ENCODE data around the gene G6PC1. TPM values are rescaled to one million over a fixed set of nuclear protein-coding genes. Genes with fewer than 3 reads are reported as not detected.

G6PC1 gene
- total RNA-seq, 4 donors from 2014 or later: 0.06 TPM; not detected in 3

DNA sequence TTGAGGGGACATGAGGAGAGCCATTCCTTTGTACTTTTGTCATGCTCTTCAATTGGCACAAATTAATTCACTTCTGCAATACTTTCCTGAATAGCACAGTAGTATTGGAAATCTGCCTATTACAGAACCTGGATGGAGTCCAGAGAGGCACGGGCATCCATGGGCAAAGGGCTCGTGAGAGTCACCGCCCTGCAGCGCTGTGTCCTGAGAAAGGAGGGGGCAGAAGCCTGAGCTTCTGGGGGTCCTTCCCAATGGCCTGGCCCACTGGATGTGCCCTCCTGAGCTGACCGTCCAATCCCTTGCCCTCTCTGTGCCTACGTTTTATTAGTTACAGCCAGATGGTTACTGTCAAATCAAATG is 3.5 kb downstream of the G6PC1 start:
- Histone ChIP-seq H3K4me1 (no peaks in the 10 kb centered on the region), H3K27me3 (no peaks in the 10 kb centered on the region), H3K9me3 (no peaks in the 10 kb centered on the region), H3K27ac (replicated peaks in 1 of 4) (no peak overlapping the region), H3K4me3 (no peak overlapping the region), H3K36me3 (no peaks in the 10 kb centered on the region)
- TF ChIP-seq POLR2A (IDR thresholded peaks at IDR 0.05; ENCODE audit: low read depth) (no peak), EP300 (IDR thresholded peaks at IDR 0.05) (no peak), POLR2AphosphoS5 (IDR thresholded peaks at IDR 0.05) (no peak)
- TF ChIP-seq, protein P1, sequence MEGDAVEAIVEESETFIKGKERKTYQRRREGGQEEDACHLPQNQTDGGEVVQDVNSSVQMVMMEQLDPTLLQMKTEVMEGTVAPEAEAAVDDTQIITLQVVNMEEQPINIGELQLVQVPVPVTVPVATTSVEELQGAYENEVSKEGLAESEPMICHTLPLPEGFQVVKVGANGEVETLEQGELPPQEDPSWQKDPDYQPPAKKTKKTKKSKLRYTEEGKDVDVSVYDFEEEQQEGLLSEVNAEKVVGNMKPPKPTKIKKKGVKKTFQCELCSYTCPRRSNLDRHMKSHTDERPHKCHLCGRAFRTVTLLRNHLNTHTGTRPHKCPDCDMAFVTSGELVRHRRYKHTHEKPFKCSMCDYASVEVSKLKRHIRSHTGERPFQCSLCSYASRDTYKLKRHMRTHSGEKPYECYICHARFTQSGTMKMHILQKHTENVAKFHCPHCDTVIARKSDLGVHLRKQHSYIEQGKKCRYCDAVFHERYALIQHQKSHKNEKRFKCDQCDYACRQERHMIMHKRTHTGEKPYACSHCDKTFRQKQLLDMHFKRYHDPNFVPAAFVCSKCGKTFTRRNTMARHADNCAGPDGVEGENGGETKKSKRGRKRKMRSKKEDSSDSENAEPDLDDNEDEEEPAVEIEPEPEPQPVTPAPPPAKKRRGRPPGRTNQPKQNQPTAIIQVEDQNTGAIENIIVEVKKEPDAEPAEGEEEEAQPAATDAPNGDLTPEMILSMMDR (IDR thresholded peaks at IDR 0.05): no peak
- WGBS: 80% methylated on average over 6 of the region's 6 CpGs
- intact Hi-C loops (cut with DNase I): no loop called here
- no peak for DNase-seq (ENCODE audit: extremely low spot score)

DNA sequence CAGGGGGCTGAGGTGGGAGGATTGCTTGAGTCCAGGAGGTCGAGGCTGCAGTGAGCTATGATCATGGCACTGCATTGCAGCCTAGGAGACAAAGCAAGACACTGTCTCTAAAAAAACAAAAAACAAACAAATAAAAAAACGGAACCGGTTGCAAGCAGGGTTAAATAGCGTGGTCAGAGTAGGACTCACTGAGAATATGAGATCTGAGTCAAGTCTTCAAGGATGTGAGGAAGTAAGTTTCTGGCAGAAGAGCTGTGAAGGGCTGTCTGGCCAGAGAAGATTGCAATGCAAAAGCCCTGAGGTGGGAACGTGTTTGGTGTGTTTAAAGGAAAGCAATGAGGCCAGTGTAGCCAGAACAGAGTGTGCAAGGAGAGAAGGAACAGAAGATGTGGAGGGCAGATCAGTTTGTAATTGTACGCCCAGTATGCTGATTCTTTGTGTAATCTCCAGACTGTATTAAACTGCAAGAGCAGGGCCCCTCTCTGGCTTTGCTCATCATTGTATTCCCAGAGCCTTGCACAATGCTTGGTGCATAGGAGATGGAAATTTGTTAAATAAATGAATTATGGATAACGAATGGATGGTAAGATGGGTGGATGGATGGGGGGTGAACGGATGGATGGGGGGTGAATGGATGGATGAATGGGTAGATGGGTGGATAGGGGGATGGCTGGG is 6.3 kb downstream of the G6PC1 start:
- intact Hi-C loops (cut with DNase I): no loop called here
- 81% methylated on average over 8 of the region's 8 CpGs for WGBS

DNA sequence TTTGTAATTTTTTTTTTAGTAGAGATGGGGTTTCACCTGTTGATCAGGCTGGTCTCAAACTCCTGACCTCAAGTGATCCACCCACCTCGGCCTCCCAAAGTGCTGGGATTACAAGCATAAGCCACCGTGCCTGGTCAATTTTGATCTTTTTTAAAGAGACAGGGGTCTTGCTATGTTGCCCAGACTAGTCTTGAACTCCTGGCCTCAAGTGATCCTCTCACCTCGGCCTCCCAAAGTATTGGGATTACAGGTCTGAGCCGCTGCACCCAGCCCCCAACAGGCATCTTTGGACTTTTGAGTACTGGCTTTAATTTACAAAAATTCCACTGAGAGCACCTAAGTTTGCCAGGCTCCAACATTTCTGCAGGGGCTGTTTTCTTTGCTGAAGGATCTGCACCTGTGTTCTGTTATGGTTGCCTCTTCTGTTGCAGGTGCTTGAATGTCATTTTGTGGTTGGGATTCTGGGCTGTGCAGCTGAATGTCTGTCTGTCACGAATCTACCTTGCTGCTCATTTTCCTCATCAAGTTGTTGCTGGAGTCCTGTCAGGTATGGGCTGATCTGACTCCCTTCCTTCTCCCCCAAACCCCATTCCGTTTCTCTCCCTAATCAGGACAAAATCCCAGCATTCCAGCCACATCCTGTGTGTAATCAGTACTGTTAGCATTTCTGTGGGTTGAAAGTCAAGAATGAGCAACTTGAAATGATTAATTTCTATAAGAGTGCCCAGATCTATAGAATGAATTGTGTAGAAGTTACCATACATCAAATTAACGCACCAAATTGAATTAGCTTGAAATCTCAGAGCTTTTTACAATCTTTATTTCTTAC is 8.5 kb downstream of the G6PC1 start:
- H3K27me3 ChIP-seq: no peaks in the 10 kb centered on the region
- H3K27ac ChIP-seq (replicated peaks in 1 of 4): no peak overlapping the region
- no peak for DNase-seq (ENCODE audit: extremely low spot score)
- H3K36me3 ChIP-seq: no peaks in the 10 kb centered on the region
- H3K4me1 ChIP-seq: no peaks in the 10 kb centered on the region
- H3K9me3 ChIP-seq: no peaks in the 10 kb centered on the region
- WGBS: 82% methylated on average over 7 of the region's 7 CpGs
- intact Hi-C loops (cut with DNase I): no loop called here
- TF ChIP-seq POLR2AphosphoS5 (IDR thresholded peaks at IDR 0.05): no peak
- TF ChIP-seq, protein P1 (IDR thresholded peaks at IDR 0.05): no peak
- no peak for TF ChIP-seq EP300 (IDR thresholded peaks at IDR 0.05)
- TF ChIP-seq POLR2A (IDR thresholded peaks at IDR 0.05; ENCODE audit: low read depth): no peak
- H3K4me3 ChIP-seq: no peak overlapping the region

More for the DNA sequence above, 6.3 kb downstream of the G6PC1 start:
- no peak overlapping the region for H3K4me3 ChIP-seq
- H3K36me3 ChIP-seq: no peaks in the 10 kb centered on the region
- no peaks in the 10 kb centered on the region for H3K27me3 ChIP-seq
- no peaks in the 10 kb centered on the region for H3K4me1 ChIP-seq
- TF ChIP-seq, protein P1 (IDR thresholded peaks at IDR 0.05): no peak
- TF ChIP-seq POLR2A (IDR thresholded peaks at IDR 0.05; ENCODE audit: low read depth) (no peak), EP300 (IDR thresholded peaks at IDR 0.05) (no peak), POLR2AphosphoS5 (IDR thresholded peaks at IDR 0.05) (no peak)
- DNase-seq (ENCODE audit: extremely low spot score): no peak
- no peak overlapping the region for H3K27ac ChIP-seq (replicated peaks in 1 of 4)
- H3K9me3 ChIP-seq: no peaks in the 10 kb centered on the region

DNA sequence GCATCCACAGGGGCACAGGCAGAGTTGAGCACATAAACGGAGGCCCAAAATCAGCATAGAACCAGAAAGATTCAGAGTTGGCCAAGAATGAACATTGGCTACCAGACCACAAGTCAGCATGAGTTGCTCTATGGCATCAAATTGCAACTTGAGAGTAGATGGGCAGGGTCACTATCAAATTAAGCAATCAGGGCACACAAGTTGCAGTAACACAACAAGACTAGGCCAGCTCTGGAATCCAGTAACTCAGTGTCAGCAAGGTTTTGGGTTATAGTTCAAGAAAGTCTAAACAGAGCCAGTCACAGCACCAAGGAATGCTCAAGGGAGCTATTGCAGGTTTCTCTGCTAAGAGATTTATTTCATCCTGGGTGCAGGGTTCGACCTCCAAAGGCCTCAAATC is 12.9 kb downstream of the G6PC1 start:
- H3K4me3 ChIP-seq: no peak overlapping the region
- H3K4me1 ChIP-seq: peaks cover 0 to 4% (median 2%) of the 10 kb centered on the region in 4 donors
- intact Hi-C loops (cut with DNase I): no loop called here
- TF ChIP-seq EP300 (IDR thresholded peaks at IDR 0.05) (no peak), POLR2A (IDR thresholded peaks at IDR 0.05; ENCODE audit: low read depth) (no peak), POLR2AphosphoS5 (IDR thresholded peaks at IDR 0.05) (no peak)
- TF ChIP-seq, protein P1 (IDR thresholded peaks at IDR 0.05): no peak
- 84% methylated on average over 2 of the region's 2 CpGs for WGBS
- H3K27ac ChIP-seq (replicated peaks in 1 of 4): no peak overlapping the region
- no peaks in the 10 kb centered on the region for H3K27me3 ChIP-seq
- no peak for DNase-seq (ENCODE audit: extremely low spot score)
- H3K36me3 ChIP-seq: no peaks in the 10 kb centered on the region
- H3K9me3 ChIP-seq: no peaks in the 10 kb centered on the region
